Measurements from ENCODE around the gene ACO1.

DNA sequence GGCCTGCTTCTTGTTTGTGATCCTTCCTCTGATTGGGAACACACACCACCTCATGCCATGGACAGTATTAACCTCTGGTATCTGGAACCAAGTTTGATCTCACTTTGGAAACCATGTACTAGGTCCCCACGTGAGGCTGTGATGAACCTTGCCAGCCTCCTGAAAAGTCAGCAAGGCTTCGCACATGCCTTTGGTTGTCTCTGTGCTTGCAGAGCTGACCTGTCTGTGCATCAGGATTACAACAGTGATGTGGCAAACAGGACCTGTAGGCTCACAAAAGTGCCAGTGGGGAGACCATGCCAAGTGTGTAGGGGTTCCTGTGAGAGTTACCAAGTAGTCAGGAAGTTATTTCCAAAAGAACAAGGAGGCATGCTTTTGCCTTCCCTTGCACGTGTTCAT lies 1.4 kb downstream of the ACO1 start:
- TF ChIP-seq EZH2 (IDR thresholded peaks at IDR 0.05; ENCODE audit: borderline replicate concordance, low read depth, low read length, severe bottlenecking): no peak
- TF ChIP-seq CTCF (IDR thresholded peaks at IDR 0.05; ENCODE audit: extremely low read depth in 1 of 2, insufficient read depth in 1 of 2, low read depth in 1 of 2, low read length in 2 of 2): no peak
- TF ChIP-seq POLR2A (IDR thresholded peaks at IDR 0.05; ENCODE audit: low read depth, low read length): no peak
- no peak for TF ChIP-seq JUN (IDR thresholded peaks at IDR 0.05; ENCODE audit: borderline replicate concordance, insufficient read depth, insufficient read length, low read depth)
- TF ChIP-seq POLR2AphosphoS5 (IDR thresholded peaks at IDR 0.05; ENCODE audit: insufficient read depth, low read depth, low read length): no peak
- no peak for TF ChIP-seq FOS (IDR thresholded peaks at IDR 0.05; ENCODE audit: borderline replicate concordance, insufficient read depth, low read length)
- TF ChIP-seq, protein P1, sequence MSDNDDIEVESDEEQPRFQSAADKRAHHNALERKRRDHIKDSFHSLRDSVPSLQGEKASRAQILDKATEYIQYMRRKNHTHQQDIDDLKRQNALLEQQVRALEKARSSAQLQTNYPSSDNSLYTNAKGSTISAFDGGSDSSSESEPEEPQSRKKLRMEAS (IDR thresholded peaks at IDR 0.05; ENCODE audit: insufficient read depth, insufficient read length): no peak
- no peak for TF ChIP-seq GATA2 (IDR thresholded peaks at IDR 0.05; ENCODE audit: insufficient read depth, insufficient read length, low read depth, low read length)

All from endothelial cell of umbilical vein (primary cell).